Colonic mucosa (tissue), 4 donors: Measurements from ENCODE around the gene CYP4A22. TPM values are rescaled to one million over a fixed set of nuclear protein-coding genes. Genes with fewer than 3 reads are reported as not detected.
"Not testable (repeated sequence)": the region's sequence is repeated elsewhere in the genome, so short reads cannot be mapped to it uniquely, and the experiment has no call there.

Experiments
- DNase-seq: peaks from one replicate; pipeline ENCODE4 v3.0.0-alpha.2; 2020
- H3K27ac ChIP-seq: fragments of 200-600 bp; one replicate; pipeline ENCODE4 v1.8.0; 2021
- H3K27me3 ChIP-seq: fragments of 200-600 bp; one replicate; pipeline ENCODE4 v1.8.0; 2021
- H3K36me3 ChIP-seq: fragments of 200-600 bp; one replicate; pipeline ENCODE4 v1.8.0; 2021
- H3K4me1 ChIP-seq: fragments of 200-600 bp; one replicate; pipeline ENCODE4 v1.8.0; 2021; ENCODE audit warnings: mild to moderate bottlenecking
- H3K4me3 ChIP-seq: fragments of 200-600 bp; one replicate; pipeline ENCODE4 v1.8.0; 2021
- H3K9ac ChIP-seq, 2 donors: one replicate each; pipeline ENCODE4 v1.7.0; 2013; ENCODE audit warnings: control low read depth in 2 of 2, low read depth in 2 of 2, low read length in 2 of 2
- H3K9me3 ChIP-seq: fragments of 200-600 bp; one replicate; pipeline ENCODE4 v1.8.0; 2021
- intact Hi-C: fragments of 100-400 bp; cut with DNase I; formaldehyde crosslinking; loops from one replicate; pipeline ENCODE4 v1.14.1; 2022
- total RNA-seq, 2 donors: library from RNA; stranded (reverse); fragmentation: NEBNext Ultra II Directional in 1 of 2; extraction: Animal tissue kit (Norgen Biotek cat#: 25700) in 1 of 2; gene quantifications; one replicate each; pipeline ENCODE4 v1.2.1, GENCODE V29; 2021
- TF ChIP-seq, protein P1 (sequence below): fragments of 200-600 bp; IDR thresholded peaks from one replicate; pipeline ENCODE4 v1.8.0; 2022; ENCODE audit warnings: antibody characterized with exemption, mild to moderate bottlenecking
- donor health status: healthy.
- donor health status: DM: no; HTN: no; CAD: no.
- donor health status: DM: no; HTN: no; CAD: no.

CYP4A22 gene
- total RNA-seq, 2 donors from 2014 or later = not detected

DNA sequence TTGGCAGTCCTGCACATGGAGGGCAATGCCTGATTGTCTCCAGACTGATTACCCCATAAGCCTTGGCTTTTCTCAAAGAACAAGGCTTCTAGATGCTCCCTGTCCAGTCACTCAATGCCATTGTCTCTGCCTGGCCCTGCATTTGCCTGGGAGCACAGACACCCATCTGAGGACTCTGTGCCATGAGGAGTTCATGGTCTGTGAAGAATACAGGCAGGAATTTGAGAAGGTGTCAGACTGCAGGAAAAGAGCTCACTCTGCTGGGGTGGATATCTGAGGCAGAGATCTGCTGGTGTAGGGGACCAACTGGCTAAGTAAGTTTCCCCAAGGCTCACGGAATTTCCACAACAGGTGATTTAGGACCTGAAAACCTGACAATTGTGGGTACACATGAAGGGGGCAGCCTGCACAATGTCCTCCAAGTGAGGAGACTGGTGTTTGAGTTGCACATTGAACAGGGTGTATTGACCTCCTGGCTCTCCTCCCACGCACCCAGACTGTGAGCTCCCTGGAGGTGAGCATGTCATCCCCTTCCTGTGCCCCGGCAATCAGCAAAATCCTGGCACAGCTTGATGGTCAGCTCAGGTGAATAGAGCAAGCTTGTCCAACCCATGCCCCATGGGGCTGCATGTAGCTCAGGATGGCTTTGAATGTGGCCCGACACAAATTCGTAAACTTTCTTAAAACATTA lies 829 bp downstream of the CYP4A22 start:
- H3K9me3 ChIP-seq = no peaks in the 10 kb centered on the region
- H3K4me1 ChIP-seq = no peaks in the 10 kb centered on the region
- H3K36me3 ChIP-seq = no peaks in the 10 kb centered on the region
- no peak for DNase-seq
- no peak overlapping the region for H3K9ac ChIP-seq
- TF ChIP-seq, protein P1, sequence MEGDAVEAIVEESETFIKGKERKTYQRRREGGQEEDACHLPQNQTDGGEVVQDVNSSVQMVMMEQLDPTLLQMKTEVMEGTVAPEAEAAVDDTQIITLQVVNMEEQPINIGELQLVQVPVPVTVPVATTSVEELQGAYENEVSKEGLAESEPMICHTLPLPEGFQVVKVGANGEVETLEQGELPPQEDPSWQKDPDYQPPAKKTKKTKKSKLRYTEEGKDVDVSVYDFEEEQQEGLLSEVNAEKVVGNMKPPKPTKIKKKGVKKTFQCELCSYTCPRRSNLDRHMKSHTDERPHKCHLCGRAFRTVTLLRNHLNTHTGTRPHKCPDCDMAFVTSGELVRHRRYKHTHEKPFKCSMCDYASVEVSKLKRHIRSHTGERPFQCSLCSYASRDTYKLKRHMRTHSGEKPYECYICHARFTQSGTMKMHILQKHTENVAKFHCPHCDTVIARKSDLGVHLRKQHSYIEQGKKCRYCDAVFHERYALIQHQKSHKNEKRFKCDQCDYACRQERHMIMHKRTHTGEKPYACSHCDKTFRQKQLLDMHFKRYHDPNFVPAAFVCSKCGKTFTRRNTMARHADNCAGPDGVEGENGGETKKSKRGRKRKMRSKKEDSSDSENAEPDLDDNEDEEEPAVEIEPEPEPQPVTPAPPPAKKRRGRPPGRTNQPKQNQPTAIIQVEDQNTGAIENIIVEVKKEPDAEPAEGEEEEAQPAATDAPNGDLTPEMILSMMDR = no peak
- no peak overlapping the region for H3K4me3 ChIP-seq
- H3K27ac ChIP-seq = no peak overlapping the region
- no peaks in the 10 kb centered on the region for H3K27me3 ChIP-seq
- intact Hi-C loops = no loop called here

DNA sequence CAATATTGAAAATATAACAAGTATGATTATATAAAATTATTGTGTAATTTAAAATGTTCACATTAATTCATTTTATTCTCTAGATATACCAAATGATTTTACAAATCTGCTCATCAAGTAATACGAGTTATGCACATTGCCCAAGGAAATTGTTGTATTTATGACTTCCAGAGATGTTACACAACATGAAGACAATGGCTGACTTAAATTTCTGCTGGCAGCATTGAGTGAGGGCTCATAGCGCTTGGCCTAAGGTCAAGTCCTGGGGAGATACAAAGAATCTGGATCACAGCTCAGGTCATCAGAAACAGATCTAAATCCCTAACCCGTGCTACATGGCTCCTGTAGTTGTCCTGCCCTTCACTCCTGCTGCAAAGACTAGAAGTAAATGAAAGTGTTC lies 3.1 kb downstream of the CYP4A22 start:
- H3K9me3 ChIP-seq, DNase-seq, H3K4me1 ChIP-seq, H3K9ac ChIP-seq, H3K4me3 ChIP-seq, H3K27me3 ChIP-seq, H3K36me3 ChIP-seq, H3K27ac ChIP-seq, intact Hi-C loops: not testable (repeated sequence)

DNA sequence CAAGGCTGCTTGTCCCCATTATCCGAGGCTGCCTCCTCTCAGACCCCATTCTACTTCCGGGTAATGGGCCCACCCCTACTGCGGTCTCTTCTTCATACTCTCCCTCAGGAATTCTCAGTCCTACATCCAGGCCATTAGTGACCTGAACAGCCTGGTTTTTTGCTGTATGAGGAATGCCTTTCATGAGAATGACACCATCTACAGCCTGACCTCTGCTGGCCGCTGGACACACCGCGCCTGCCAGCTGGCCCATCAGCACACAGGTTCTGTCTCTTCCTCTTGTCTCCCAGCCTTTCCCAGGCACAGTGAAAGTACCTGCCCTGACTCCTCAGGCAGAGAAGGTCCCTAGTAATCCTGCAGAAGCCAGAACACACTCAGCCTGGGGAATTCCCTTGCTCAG lies 6.4 kb downstream of the CYP4A22 start:
- DNase-seq, H3K27me3 ChIP-seq, H3K27ac ChIP-seq, H3K36me3 ChIP-seq, H3K9ac ChIP-seq, intact Hi-C loops, H3K4me1 ChIP-seq, H3K4me3 ChIP-seq, H3K9me3 ChIP-seq: not testable (repeated sequence)

DNA sequence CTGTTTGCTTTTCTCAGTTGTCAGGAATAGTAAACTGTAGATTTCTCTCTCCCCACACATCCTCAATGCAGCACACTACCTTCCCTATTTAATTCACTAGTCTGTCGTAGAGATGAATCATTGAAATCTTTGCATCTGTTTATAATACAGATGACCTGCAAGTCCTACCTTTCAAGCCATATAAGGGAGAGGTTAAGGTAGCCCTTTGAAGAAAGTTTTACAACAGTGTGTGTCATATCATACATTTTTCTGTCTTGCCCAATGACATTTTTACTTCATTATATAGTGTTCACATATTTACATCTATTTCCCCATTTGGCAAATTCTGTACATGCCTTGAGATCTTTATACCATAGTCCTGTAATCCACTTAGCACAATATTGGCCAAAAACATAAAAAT lies 9.3 kb downstream of the CYP4A22 start:
- H3K36me3 ChIP-seq = not testable (repeated sequence)

DNA sequence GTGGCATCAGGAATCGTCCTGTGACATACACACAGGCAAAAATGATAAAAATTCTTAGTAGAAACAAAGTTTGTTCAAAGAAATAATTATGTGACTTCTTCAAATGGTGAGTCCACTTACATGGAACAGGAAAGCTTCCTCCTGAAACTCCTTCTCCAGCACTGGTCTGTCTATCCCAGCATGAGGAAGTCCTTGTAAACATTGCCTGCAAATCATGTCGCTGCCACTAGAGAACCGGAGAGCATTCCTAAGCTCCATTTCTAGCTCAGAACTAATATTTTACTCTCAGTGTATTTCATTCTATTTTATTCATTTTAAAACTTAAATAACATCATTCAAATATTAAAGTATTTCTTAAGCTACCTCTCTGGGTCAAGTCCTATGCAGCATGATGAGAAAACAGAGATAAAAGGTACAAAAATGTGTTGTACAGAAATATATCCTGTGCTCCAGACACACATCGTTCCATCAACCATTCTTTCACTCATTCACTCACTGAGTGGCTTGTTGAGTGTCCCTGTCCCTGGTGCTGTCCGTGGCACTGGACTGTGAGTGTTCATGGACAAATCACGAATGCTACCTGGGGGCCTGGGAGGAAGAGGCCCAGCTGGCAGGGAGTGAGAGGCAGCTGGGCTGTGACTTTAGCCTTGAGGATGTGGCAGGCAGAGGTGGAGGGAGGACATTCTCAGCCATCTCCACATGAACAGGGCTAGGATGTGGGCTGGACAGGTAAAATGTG lies 10.0 kb downstream of the CYP4A22 start:
- Histone ChIP-seq H3K27ac (no peak overlapping the region), H3K9ac (no peak overlapping the region), H3K27me3 (no peaks in the 10 kb centered on the region), H3K4me1 (no peaks in the 10 kb centered on the region), H3K9me3 (no peaks in the 10 kb centered on the region), H3K36me3 (no peaks in the 10 kb centered on the region), H3K4me3 (no peak overlapping the region)
- TF ChIP-seq, protein P1 = no peak
- no peak for DNase-seq
- intact Hi-C loops = no loop called here

More for the DNA sequence above, 9.3 kb downstream of the CYP4A22 start:
- H3K4me3 ChIP-seq, DNase-seq, H3K27ac ChIP-seq, H3K9me3 ChIP-seq, intact Hi-C loops, H3K9ac ChIP-seq, H3K27me3 ChIP-seq, H3K4me1 ChIP-seq: not testable (repeated sequence)

DNA sequence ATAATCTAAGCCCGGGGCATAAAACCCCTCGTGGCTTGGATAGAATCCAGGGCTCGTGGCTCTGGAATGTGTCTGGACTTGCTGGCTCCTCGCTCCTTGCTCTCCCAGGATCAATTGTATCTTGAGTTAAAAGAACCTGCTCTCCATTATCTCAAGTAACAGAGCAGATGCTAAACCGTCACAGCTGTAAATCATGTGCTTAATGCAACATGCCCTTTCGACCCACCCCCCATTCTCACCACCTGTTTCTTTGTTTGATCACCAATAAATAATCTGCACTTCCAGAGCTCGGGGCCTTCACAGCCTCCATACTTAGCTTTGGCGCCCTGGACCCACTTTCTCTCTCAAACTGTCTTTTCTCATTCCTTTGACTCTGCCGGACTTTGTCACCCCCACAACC lies 11.9 kb downstream of the CYP4A22 start:
- H3K9ac ChIP-seq, intact Hi-C loops, H3K27me3 ChIP-seq, H3K4me3 ChIP-seq, H3K36me3 ChIP-seq, H3K9me3 ChIP-seq, H3K27ac ChIP-seq, DNase-seq, H3K4me1 ChIP-seq: not testable (repeated sequence)

DNA sequence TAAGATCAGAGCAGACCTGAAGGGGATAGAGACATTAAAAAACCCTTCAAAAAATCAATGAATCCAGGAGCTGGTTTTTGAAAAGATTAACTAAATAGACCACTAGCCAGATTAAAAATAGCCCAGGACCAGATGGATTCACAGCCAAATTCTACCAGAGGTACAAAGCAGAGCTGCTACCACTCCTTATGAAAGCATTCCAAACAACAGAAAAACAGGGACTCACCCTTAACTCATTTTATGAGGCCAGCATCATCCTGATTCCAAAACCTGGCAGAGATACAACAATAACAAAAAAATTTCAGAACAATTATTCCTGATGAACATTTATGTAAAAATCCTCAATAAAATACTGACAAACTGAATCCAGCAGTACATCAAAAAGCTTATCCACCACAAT lies 19.2 kb downstream of the CYP4A22 start:
- H3K27ac ChIP-seq, H3K27me3 ChIP-seq, H3K9me3 ChIP-seq, H3K36me3 ChIP-seq, H3K4me1 ChIP-seq, H3K4me3 ChIP-seq, DNase-seq, H3K9ac ChIP-seq, intact Hi-C loops: not testable (repeated sequence)

DNA sequence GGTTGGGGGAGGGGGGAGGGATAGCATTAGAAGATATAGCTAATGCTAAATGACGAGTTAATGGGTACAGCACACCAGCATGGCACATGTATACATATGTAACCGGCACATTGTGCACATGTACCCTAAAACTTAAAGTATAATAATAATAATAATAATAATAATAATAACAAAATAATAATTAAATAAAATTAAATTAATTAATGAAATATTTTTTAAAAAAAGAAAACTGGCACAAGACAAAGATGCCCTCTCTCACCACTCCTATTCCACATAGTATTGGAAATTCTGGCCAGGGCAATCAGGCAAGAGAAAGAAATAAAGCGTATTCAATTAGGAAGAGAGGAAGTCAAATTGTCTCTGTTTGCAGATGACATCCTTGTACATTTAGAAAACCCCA lies 20.7 kb downstream of the CYP4A22 start:
- H3K4me3 ChIP-seq, H3K27ac ChIP-seq, DNase-seq, H3K4me1 ChIP-seq, H3K27me3 ChIP-seq, H3K9ac ChIP-seq, intact Hi-C loops, H3K9me3 ChIP-seq, H3K36me3 ChIP-seq: not testable (repeated sequence)
